GM21515 (cell line): Measurements from ENCODE around the gene MAGOH.
"Not testable (repeated sequence)": the region's sequence is repeated elsewhere in the genome, so short reads cannot be mapped to it uniquely, and the experiment has no call there.

Experiments used
- ATAC-seq: cut with Tn5 transposase; IDR thresholded peaks from one replicate; pipeline ENCODE4 v1.9.1; 2021; ENCODE audit not compliant: unreplicated experiment

Gene MAGOH

GRCh38 chr1:53188099-53188498, 50.2 kb downstream of the MAGOH start:
- ATAC-seq = no peak

GRCh38 chr1:53187401-53187800, 50.9 kb downstream of the MAGOH start:
- no peak for ATAC-seq

GRCh38 chr1:53186533-53186932, 51.8 kb downstream of the MAGOH start:
- ATAC-seq = no peak

- ATAC-seq = not testable (repeated sequence)
These were observed 52.4 kb downstream of the MAGOH start for GRCh38 chr1:53185955-53186297.

- ATAC-seq = no peak
These were observed 55.0 kb downstream of the MAGOH start for GRCh38 chr1:53183095-53183990.

GRCh38 chr1:53182716-53183094, 55.6 kb downstream of the MAGOH start:
- ATAC-seq = no peak

GRCh38 chr1:53182111-53182593, 56.2 kb downstream of the MAGOH start:
- ATAC-seq = no peak

GRCh38 chr1:53180951-53181350, 57.4 kb downstream of the MAGOH start:
- no peak for ATAC-seq

- ATAC-seq = no peak
These were observed 58.1 kb downstream of the MAGOH start for GRCh38 chr1:53180226-53180625.
